Mucosa of rectum (tissue), 2 donors: ENCODE results near the gene PCDHA1.
A peak's percentile ranks its signal among the peaks of the same experiment; 100 is the strongest.

Source experiments
- H3K27ac ChIP-seq, 2 donors: one replicate each; pipeline ENCODE4 v1.7.0; 2013; ENCODE audit warnings: inconsistent platforms in 2 of 2, low read depth in 2 of 2, low read length in 2 of 2
- H3K27me3 ChIP-seq, 2 donors: one replicate each; pipeline ENCODE4 v1.7.0; 2013; ENCODE audit warnings: low read length in 2 of 2; ENCODE audit not compliant: control insufficient read depth in 2 of 2, insufficient read depth in 2 of 2
- H3K36me3 ChIP-seq, 2 donors: one replicate each; pipeline ENCODE4 v1.7.0; 2013; ENCODE audit warnings: low read length in 2 of 2; ENCODE audit not compliant: control insufficient read depth in 2 of 2, insufficient read depth in 2 of 2
- H3K4me1 ChIP-seq, 2 donors: one replicate each; pipeline ENCODE4 v1.7.0; 2013; ENCODE audit warnings: low read length in 2 of 2, mild to moderate bottlenecking in 1 of 2; ENCODE audit not compliant: control insufficient read depth in 2 of 2, insufficient read depth in 2 of 2
- H3K4me3 ChIP-seq, 2 donors: one replicate each; pipeline ENCODE4 v1.7.0; 2013; ENCODE audit warnings: low read length in 2 of 2
- H3K9ac ChIP-seq, 2 donors: one replicate each; pipeline ENCODE4 v1.7.0; 2013; ENCODE audit warnings: low read length in 2 of 2, low read depth in 1 of 2, mild to moderate bottlenecking in 1 of 2
- H3K9me3 ChIP-seq, 2 donors: one replicate each; pipeline ENCODE4 v1.7.0; 2013; ENCODE audit warnings: low read length in 2 of 2; ENCODE audit not compliant: control insufficient read depth in 2 of 2
- donor health status: healthy.
- donor health status: Normal muscosa, but diverticular disease.

The PCDHA1 gene

GRCh38 chr5:140967226-140967893 lies 181.4 kb downstream of the PCDHA1 start:
- H3K9me3 ChIP-seq: no peaks in the 10 kb centered on the region
- no peak overlapping the region for H3K9ac ChIP-seq
- peak overlapping the region in 1 of 2 donors; percentile 60 for H3K4me3 ChIP-seq
- no peak overlapping the region for H3K27ac ChIP-seq
- H3K4me1 ChIP-seq: no peaks in the 10 kb centered on the region
- H3K27me3 ChIP-seq: no peaks in the 10 kb centered on the region
- H3K36me3 ChIP-seq: no peaks in the 10 kb centered on the region

GRCh38 chr5:140969880-140970279 lies 183.9 kb downstream of the PCDHA1 start:
- Histone ChIP-seq H3K9me3 (no peaks in the 10 kb centered on the region), H3K36me3 (no peaks in the 10 kb centered on the region), H3K4me3 (no peak overlapping the region), H3K27ac (no peak overlapping the region), H3K4me1 (no peaks in the 10 kb centered on the region), H3K9ac (no peak overlapping the region), H3K27me3 (no peaks in the 10 kb centered on the region)

DNA sequence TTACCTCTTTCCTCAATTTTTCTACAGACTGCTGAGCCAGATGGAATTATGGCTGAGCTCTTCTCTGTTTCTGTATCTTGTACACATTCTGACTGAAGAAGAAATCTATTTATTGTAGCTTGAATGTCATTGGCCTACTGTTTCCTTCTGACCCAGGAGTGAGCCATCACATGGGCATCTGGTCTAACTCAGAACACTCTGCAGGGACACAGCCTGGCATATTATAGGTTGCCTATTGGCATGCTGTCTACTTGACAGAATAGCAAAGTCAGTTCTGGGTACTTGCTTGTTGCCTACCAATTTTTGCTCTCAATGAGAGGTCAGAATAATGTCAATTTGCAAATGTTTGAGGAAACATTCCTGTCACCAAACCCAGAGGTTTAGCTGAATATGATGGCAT lies 187.6 kb downstream of the PCDHA1 start:
- Histone ChIP-seq H3K27ac (no peak overlapping the region), H3K9me3 (no peaks in the 10 kb centered on the region), H3K4me3 (no peak overlapping the region), H3K4me1 (no peaks in the 10 kb centered on the region), H3K9ac (no peak overlapping the region), H3K36me3 (no peaks in the 10 kb centered on the region), H3K27me3 (no peaks in the 10 kb centered on the region)

DNA sequence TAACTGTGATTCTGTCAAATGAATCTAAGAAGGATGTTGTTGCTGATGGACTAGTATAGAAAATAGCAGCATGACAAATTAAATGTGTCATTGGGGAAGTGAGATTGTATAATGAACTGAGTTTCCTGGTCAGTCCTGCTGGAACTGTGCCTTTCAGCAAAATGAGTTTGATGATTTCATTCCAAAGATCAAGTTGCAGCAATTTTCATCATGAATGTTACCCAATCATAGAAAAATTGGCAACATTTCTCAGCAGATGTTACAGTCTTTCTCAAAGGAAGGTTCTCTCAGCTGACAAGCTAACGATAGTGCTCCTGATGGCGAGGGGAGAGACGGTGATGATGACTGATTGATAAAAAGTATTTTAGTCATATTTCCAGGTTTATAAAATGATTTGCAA lies 191.1 kb downstream of the PCDHA1 start:
- Histone ChIP-seq H3K4me1 (no peaks in the 10 kb centered on the region), H3K27me3 (no peaks in the 10 kb centered on the region), H3K9ac (no peak overlapping the region), H3K36me3 (no peaks in the 10 kb centered on the region), H3K4me3 (no peak overlapping the region), H3K9me3 (no peaks in the 10 kb centered on the region), H3K27ac (no peak overlapping the region)

GRCh38 chr5:140978260-140978659 lies 192.3 kb downstream of the PCDHA1 start:
- no peak overlapping the region for H3K4me3 ChIP-seq
- no peaks in the 10 kb centered on the region for H3K4me1 ChIP-seq
- H3K9ac ChIP-seq: no peak overlapping the region
- no peaks in the 10 kb centered on the region for H3K9me3 ChIP-seq
- no peak overlapping the region for H3K27ac ChIP-seq
- no peaks in the 10 kb centered on the region for H3K36me3 ChIP-seq
- no peaks in the 10 kb centered on the region for H3K27me3 ChIP-seq

DNA sequence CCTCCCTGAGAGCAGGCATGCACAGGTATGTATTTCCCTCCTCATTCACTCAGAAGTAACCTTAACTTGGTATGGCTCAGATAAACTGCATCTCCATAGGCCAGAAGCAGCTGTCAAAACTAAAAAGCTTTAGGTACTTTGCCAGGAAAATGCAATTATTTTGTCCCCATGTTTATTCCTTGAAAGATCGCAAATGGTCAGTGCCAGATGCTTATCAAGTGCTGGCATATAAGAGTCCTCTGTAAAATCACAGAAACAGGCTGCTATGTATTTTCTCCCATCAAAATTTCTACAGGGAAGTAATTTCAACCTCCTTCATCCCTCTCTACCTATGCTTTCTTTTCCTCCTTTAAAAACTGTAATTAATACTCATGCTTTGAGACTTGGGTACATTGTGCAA lies 193.0 kb downstream of the PCDHA1 start:
- Histone ChIP-seq H3K9me3 (no peaks in the 10 kb centered on the region), H3K27me3 (no peaks in the 10 kb centered on the region), H3K4me1 (no peaks in the 10 kb centered on the region)

GRCh38 chr5:140982083-140982716 lies 196.3 kb downstream of the PCDHA1 start:
- H3K4me1 ChIP-seq: no peaks in the 10 kb centered on the region
- H3K9me3 ChIP-seq: no peaks in the 10 kb centered on the region
- H3K27me3 ChIP-seq: no peaks in the 10 kb centered on the region
- no peaks in the 10 kb centered on the region for H3K36me3 ChIP-seq
- no peak overlapping the region for H3K4me3 ChIP-seq
- no peak overlapping the region for H3K9ac ChIP-seq
- H3K27ac ChIP-seq: no peak overlapping the region

More for the DNA sequence above, 193.0 kb downstream of the PCDHA1 start:
- H3K36me3 ChIP-seq: no peaks in the 10 kb centered on the region
- H3K9ac ChIP-seq: no peak overlapping the region
- H3K27ac ChIP-seq: no peak overlapping the region
- no peak overlapping the region for H3K4me3 ChIP-seq

GRCh38 chr5:140986117-140986521 lies 200.2 kb downstream of the PCDHA1 start:
- no peaks in the 10 kb centered on the region for H3K27me3 ChIP-seq
- H3K9ac ChIP-seq: no peak overlapping the region
- H3K4me1 ChIP-seq: no peaks in the 10 kb centered on the region
- H3K9me3 ChIP-seq: no peaks in the 10 kb centered on the region
- H3K4me3 ChIP-seq: no peak overlapping the region
- H3K36me3 ChIP-seq: no peaks in the 10 kb centered on the region
- H3K27ac ChIP-seq: no peak overlapping the region

DNA sequence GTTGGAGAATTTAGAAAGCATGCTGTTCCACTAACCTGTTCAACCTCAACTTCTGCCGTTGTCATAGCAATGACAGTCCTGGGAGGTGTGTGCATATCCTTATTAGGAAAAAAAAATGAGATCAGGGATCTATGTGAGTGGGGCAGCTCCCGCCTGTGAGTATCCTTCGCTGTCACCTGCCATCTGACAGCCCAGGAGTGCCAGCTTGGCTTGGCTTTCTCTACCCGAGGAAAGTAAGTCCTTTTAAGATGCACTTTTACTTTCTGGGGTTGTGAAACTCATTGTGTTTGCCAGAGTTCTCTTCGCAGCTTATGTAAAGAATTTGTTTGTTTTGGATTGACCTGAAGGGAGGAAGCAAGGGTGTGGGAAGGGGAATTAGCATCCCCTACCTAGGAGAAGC lies 202.2 kb downstream of the PCDHA1 start:
- H3K36me3 ChIP-seq: no peaks in the 10 kb centered on the region
- H3K9me3 ChIP-seq: no peaks in the 10 kb centered on the region
- no peaks in the 10 kb centered on the region for H3K27me3 ChIP-seq
- no peak overlapping the region for H3K4me3 ChIP-seq
- H3K9ac ChIP-seq: no peak overlapping the region
- H3K27ac ChIP-seq: no peak overlapping the region
- H3K4me1 ChIP-seq: no peaks in the 10 kb centered on the region

- H3K9me3 ChIP-seq: no peaks in the 10 kb centered on the region
- no peaks in the 10 kb centered on the region for H3K4me1 ChIP-seq
- H3K27me3 ChIP-seq: no peaks in the 10 kb centered on the region
- H3K36me3 ChIP-seq: no peaks in the 10 kb centered on the region
- H3K9ac ChIP-seq: no peak overlapping the region
- no peak overlapping the region for H3K27ac ChIP-seq
- H3K4me3 ChIP-seq: no peak overlapping the region
These were observed 202.7 kb downstream of the PCDHA1 start for GRCh38 chr5:140988608-140989007.
